ENCODE measurements around the gene WASHC3. TPM values are rescaled to one million over a fixed set of nuclear protein-coding genes. Genes with fewer than 3 reads are reported as not detected.
A peak's percentile ranks its signal among the peaks of the same experiment; 100 is the strongest.

Gene WASHC3
- total RNA-seq, 1 donor from 2014 or later, result 37.2 TPM

GRCh38 chr12:102067574-102068258 is 5.9 kb upstream of the WASHC3 start:
- no peak overlapping the region for H3K27ac ChIP-seq (replicated peaks)
- intact Hi-C loops (cut with micrococcal nuclease), result no loop called here
- DNase-seq, result no peak
- no peaks in the 10 kb centered on the region for H3K36me3 ChIP-seq
- no peak overlapping the region for H3K4me3 ChIP-seq
- peaks cover 11% of the 10 kb centered on the region for H3K4me1 ChIP-seq
- H3K27me3 ChIP-seq (ENCODE audit: low read depth), result no peaks in the 10 kb centered on the region
- no peaks in the 10 kb centered on the region for H3K9me3 ChIP-seq (replicated peaks)
- no peak for TF ChIP-seq CTCF (IDR thresholded peaks at IDR 0.05; ENCODE audit: borderline replicate concordance)

- Histone ChIP-seq H3K27me3 (ENCODE audit: low read depth) (no peaks in the 10 kb centered on the region), H3K36me3 (peaks cover 1% of the 10 kb centered on the region), H3K27ac (replicated peaks) (no peak overlapping the region), H3K4me3 (no peak overlapping the region), H3K9me3 (replicated peaks) (no peaks in the 10 kb centered on the region), H3K4me1 (peaks cover 17% of the 10 kb centered on the region)
- intact Hi-C loops (cut with micrococcal nuclease), result no loop called here
- TF ChIP-seq CTCF (IDR thresholded peaks at IDR 0.05; ENCODE audit: borderline replicate concordance), result no peak
- no peak for DNase-seq
These were observed 2.7 kb upstream of the WASHC3 start for GRCh38 chr12:102064476-102064875.

GRCh38 chr12:102063069-102063468 is 1.3 kb upstream of the WASHC3 start:
- no peaks in the 10 kb centered on the region for H3K9me3 ChIP-seq (replicated peaks)
- no peaks in the 10 kb centered on the region for H3K27me3 ChIP-seq (ENCODE audit: low read depth)
- intact Hi-C loops (cut with micrococcal nuclease), result no loop called here
- TF ChIP-seq CTCF (IDR thresholded peaks at IDR 0.05; ENCODE audit: borderline replicate concordance), result no peak
- no peak overlapping the region for H3K4me3 ChIP-seq
- H3K36me3 ChIP-seq, result peaks cover 9% of the 10 kb centered on the region
- DNase-seq, result no peak
- H3K27ac ChIP-seq (replicated peaks), result no peak overlapping the region
- H3K4me1 ChIP-seq, result peaks cover 9% of the 10 kb centered on the region

- peak overlapping the region; percentile 78 for H3K4me3 ChIP-seq
- no peak for DNase-seq
- no peak overlapping the region for H3K27ac ChIP-seq (replicated peaks)
- no peaks in the 10 kb centered on the region for H3K9me3 ChIP-seq (replicated peaks)
- intact Hi-C loops (cut with micrococcal nuclease), result no loop called here
- H3K36me3 ChIP-seq, result peaks cover 10% of the 10 kb centered on the region
- TF ChIP-seq CTCF (IDR thresholded peaks at IDR 0.05; ENCODE audit: borderline replicate concordance), result no peak
- H3K27me3 ChIP-seq (ENCODE audit: low read depth), result no peaks in the 10 kb centered on the region
- peaks cover 9% of the 10 kb centered on the region for H3K4me1 ChIP-seq
These were observed 622 bp upstream of the WASHC3 start for GRCh38 chr12:102062419-102062806.

- H3K4me3 ChIP-seq, result peak overlapping the region; percentile 78
- no peak for TF ChIP-seq CTCF (IDR thresholded peaks at IDR 0.05; ENCODE audit: borderline replicate concordance)
- no peak for DNase-seq
- intact Hi-C loops (cut with micrococcal nuclease), result no loop called here
- peaks cover 9% of the 10 kb centered on the region for H3K4me1 ChIP-seq
- no peaks in the 10 kb centered on the region for H3K9me3 ChIP-seq (replicated peaks)
- no peaks in the 10 kb centered on the region for H3K27me3 ChIP-seq (ENCODE audit: low read depth)
- peak overlapping the region; percentile 87 for H3K27ac ChIP-seq (replicated peaks)
- peaks cover 21% of the 10 kb centered on the region for H3K36me3 ChIP-seq
These were observed 663 bp downstream of the WASHC3 start for GRCh38 chr12:102061096-102061559.

All from left ventricle myocardium inferior (tissue), 1 donor.